AG04449 (cell line): ENCODE data around the gene TMEM17.

ENCODE experiments used
- CTCF ChIA-PET: fragments of 350-600 bp; formaldehyde crosslinking; extraction: SDS; loops from one replicate; lab custom pipeline; 2021; ENCODE audit warnings: antibody characterized with exemption; lab: Yijun Ruan, JAX
- POLR2A ChIA-PET: fragments of 400-600, 350-600 bp; formaldehyde crosslinking; extraction: SDS; loops from one replicate; lab custom pipeline; 2020; ENCODE audit warnings: antibody characterized with exemption, inconsistent platforms; lab: Yijun Ruan, JAX
- DNase-seq: peaks from one replicate; pipeline ENCODE4 v3.0.0-alpha.2; 2010; ENCODE audit warnings: low read depth, low spot score
- H3K4me3 ChIP-seq: 2 replicates; pipeline ENCODE4 v1.5.1; 2011; ENCODE audit warnings: low read depth, mild to moderate bottlenecking, control low read depth, low read length
- TF ChIP-seq, protein P1 (sequence below): IDR thresholded peaks from one replicate; pipeline ENCODE4 v1.5.1; 2011; ENCODE audit warnings: mild to moderate bottlenecking, moderate library complexity, low read length, control low read depth, inconsistent platforms; ENCODE audit not compliant: insufficient read depth; ENCODE audit errors: missing control alignments

The TMEM17 gene

DNA sequence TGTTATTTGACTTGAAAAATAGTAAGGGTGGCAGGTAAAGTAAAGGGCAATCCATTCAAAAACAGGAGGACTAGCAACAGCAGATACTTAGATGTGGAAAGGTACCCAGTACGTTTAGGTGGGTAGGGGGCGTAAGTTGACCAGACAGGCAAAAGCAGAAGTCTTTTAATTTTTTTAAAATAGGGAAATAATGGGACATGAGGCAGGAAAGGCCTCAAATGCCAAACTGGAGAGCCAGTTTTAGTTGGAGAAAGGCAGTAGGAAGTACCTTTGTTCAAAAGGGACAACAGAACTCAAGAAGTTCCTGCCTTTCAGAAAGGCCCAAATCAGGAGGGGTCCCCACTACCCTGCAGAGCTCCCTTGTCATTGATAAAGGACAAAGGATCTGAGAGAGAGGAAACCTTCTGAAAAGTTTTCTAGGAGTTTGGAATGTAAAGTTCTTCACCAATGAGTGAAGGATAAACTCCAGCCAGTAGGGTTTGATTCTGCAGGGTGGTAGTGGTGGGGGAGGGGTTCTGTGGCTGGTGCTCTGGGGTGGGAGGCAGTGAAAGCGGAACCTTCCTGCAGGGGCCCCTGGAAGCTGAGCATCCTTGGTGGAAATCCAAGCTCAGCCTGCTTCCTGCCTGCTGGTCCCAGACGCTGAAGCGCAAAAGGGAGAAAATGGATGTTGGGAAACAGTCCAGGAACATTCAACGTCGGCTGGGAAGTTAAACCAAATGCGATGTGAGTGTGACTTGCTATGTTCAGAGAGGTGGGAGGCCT, 40.1 kb downstream of the TMEM17 start:
- H3K4me3 ChIP-seq = no peak overlapping the region
- CTCF ChIA-PET = interaction anchor here (0.5 to 3.2 kb wide), 8 partner anchors 9 to 322 kb away, joined by 3 to 26 read pairs (median 4); no protein-coding TSS in a partner anchor
- TF ChIP-seq, protein P1, sequence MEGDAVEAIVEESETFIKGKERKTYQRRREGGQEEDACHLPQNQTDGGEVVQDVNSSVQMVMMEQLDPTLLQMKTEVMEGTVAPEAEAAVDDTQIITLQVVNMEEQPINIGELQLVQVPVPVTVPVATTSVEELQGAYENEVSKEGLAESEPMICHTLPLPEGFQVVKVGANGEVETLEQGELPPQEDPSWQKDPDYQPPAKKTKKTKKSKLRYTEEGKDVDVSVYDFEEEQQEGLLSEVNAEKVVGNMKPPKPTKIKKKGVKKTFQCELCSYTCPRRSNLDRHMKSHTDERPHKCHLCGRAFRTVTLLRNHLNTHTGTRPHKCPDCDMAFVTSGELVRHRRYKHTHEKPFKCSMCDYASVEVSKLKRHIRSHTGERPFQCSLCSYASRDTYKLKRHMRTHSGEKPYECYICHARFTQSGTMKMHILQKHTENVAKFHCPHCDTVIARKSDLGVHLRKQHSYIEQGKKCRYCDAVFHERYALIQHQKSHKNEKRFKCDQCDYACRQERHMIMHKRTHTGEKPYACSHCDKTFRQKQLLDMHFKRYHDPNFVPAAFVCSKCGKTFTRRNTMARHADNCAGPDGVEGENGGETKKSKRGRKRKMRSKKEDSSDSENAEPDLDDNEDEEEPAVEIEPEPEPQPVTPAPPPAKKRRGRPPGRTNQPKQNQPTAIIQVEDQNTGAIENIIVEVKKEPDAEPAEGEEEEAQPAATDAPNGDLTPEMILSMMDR = no peak
- POLR2A ChIA-PET = no interaction called here
- DNase-seq = no peak

DNA sequence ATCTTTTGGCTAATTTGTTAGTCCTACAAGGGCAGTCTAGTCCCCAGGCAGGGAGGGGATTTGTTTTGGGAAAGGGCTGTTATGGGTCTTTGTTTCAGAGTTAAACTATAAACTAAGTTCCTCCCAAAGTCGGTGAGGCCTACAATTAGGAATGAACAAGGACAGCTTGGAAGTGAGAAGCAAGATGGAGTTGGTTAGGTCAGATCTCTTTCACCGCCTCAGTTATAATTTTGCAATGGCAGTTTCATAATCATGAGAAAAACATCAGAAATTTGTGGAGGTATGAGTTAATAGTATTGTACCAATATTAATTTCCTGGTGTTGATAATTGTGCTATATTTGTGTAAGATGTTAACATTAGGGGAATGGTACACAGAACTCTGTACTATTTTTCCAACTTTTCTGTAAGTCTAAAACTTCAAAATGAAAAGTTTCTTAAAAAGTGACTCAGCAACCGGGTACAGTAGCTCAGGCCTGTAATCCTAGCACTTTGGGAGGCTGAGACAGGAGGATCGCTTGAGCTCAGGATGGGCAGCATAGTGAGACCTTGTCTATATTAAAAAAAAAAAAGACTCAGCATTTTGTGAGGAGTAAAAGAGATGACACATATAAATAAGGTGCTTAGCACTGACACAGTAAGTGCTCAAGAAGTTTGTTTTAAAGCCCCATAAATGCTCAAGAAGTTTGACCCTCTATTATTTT, 40.8 kb downstream of the TMEM17 start:
- no peak overlapping the region for H3K4me3 ChIP-seq
- TF ChIP-seq, protein P1 = no peak
- CTCF ChIA-PET = interaction anchor here (1.1 to 3.2 kb wide), 4 partner anchors 8 to 311 kb away, joined by 3 to 26 read pairs (median 10); no protein-coding TSS in a partner anchor
- POLR2A ChIA-PET = no interaction called here
- DNase-seq = no peak

- no peak for DNase-seq
- no peak overlapping the region for H3K4me3 ChIP-seq
- TF ChIP-seq, protein P1 = no peak
- ChIA-PET CTCF (interaction anchor here (1.2 to 3.2 kb wide), 2 partner anchors 11 to 311 kb away, joined by 3 to 9 read pairs; no protein-coding TSS in a partner anchor), POLR2A (no interaction called here)
Observed at GRCh38 chr2:62464221-62465007, 41.6 kb downstream of the TMEM17 start.

GRCh38 chr2:62462211-62462610, 43.8 kb downstream of the TMEM17 start:
- TF ChIP-seq, protein P1 = no peak
- POLR2A ChIA-PET = no interaction called here
- no peak for DNase-seq
- H3K4me3 ChIP-seq = no peak overlapping the region
- CTCF ChIA-PET = interaction anchor here (0.9 to 11.2 kb wide), 3 partner anchors 42 to 310 kb away, joined by 3 to 196 read pairs (median 4); no protein-coding TSS in a partner anchor

- TF ChIP-seq, protein P1 = no peak
- no peak for DNase-seq
- no peak overlapping the region for H3K4me3 ChIP-seq
- ChIA-PET POLR2A (no interaction called here), CTCF (interaction anchor here (1.1 to 11.2 kb wide), 3 partner anchors 17 to 310 kb away, joined by 3 to 196 read pairs (median 3); no protein-coding TSS in a partner anchor)
Observed at GRCh38 chr2:62461707-62462106, 44.3 kb downstream of the TMEM17 start.
